WTC11 (cell line): ENCODE measurements around the gene BAG3. TPM values are rescaled to one million over a fixed set of nuclear protein-coding genes. Genes with fewer than 3 reads are reported as not detected.

Experiments
- ATAC-seq: fragments of 200-7000 bp; cut with Tn5 transposase; 2 replicates; pipeline ENCODE4 v1.10.0; 2021; ENCODE audit warnings: mild to moderate bottlenecking, moderate library complexity
- CTCF ChIA-PET: fragments of 300-600 bp; sonication (Branson Sonifier 250); formaldehyde crosslinking; loops from one replicate; lab custom pipeline; 2021; ENCODE audit warnings: antibody characterized with exemption; lab: Charles Lee
- POLR2A ChIA-PET: fragments of 350-600 bp; sonication (Branson Sonifier 250); formaldehyde crosslinking; loops from one replicate; lab custom pipeline; 2021; ENCODE audit warnings: antibody characterized with exemption; lab: Charles Lee
- DNase-seq: peaks from one replicate; pipeline ENCODE4 v3.0.0; 2021; ENCODE audit warnings: low spot score
- H3K27ac Mint-ChIP-seq: 2 replicates; pipeline ENCODE4 v1.8.0; 2021; ENCODE audit warnings: mixed read lengths
- H3K27me3 Mint-ChIP-seq: 2 replicates; pipeline ENCODE4 v1.8.0; 2021; ENCODE audit warnings: low read depth, mild to moderate bottlenecking, moderate library complexity, mixed read lengths
- H3K36me3 Mint-ChIP-seq: 2 replicates; pipeline ENCODE4 v1.8.0; 2021; ENCODE audit warnings: mixed read lengths
- H3K4me1 Mint-ChIP-seq: 2 replicates; pipeline ENCODE4 v1.8.0; 2022; ENCODE audit warnings: mixed read lengths
- H3K4me3 Mint-ChIP-seq: 2 replicates; pipeline ENCODE4 v1.8.0; 2021; ENCODE audit warnings: mild to moderate bottlenecking, moderate library complexity, mixed read lengths
- H3K9me3 Mint-ChIP-seq: 2 replicates; pipeline ENCODE4 v1.8.0; 2021; ENCODE audit warnings: mixed read lengths
- ATF1 ChIP-seq: sonication (generic); formaldehyde crosslinking; IDR thresholded peaks from 2 replicates; pipeline ENCODE4 v1.8.1; 2023; ENCODE audit warnings: mild to moderate bottlenecking, moderate library complexity, missing genetic modification reagents
- CBFB ChIP-seq: sonication (generic); formaldehyde crosslinking; IDR thresholded peaks from 2 replicates; pipeline ENCODE4 v1.8.1; 2022; ENCODE audit warnings: mild to moderate bottlenecking, low read depth, missing genetic modification reagents
- E2F5 ChIP-seq: sonication (generic); formaldehyde crosslinking; IDR thresholded peaks from 2 replicates; pipeline ENCODE4 v1.8.1; 2022; ENCODE audit warnings: mild to moderate bottlenecking, moderate library complexity, missing genetic modification reagents
- ELF4 ChIP-seq: sonication (generic); formaldehyde crosslinking; IDR thresholded peaks from 2 replicates; pipeline ENCODE4 v1.8.1; 2022; ENCODE audit warnings: low read depth, mild to moderate bottlenecking, moderate library complexity, missing genetic modification reagents
- ERG ChIP-seq: fragments of 250-450 bp; sonication (Bioruptor Pico); IDR thresholded peaks from 2 replicates; pipeline ENCODE4 v1.8.0; 2021; ENCODE audit warnings: mild to moderate bottlenecking
- ESRRA ChIP-seq: sonication (generic); formaldehyde crosslinking; IDR thresholded peaks from 2 replicates; pipeline ENCODE4 v1.8.1; 2022; ENCODE audit warnings: mild to moderate bottlenecking, missing genetic modification reagents, borderline replicate concordance
- ETV6 ChIP-seq: sonication (generic); formaldehyde crosslinking; IDR thresholded peaks from 2 replicates; pipeline ENCODE4 v1.8.1; 2022; ENCODE audit warnings: mild to moderate bottlenecking, missing genetic modification reagents
- FOXJ3 ChIP-seq: sonication (generic); formaldehyde crosslinking; IDR thresholded peaks from 2 replicates; pipeline ENCODE4 v1.9.0; 2021; ENCODE audit warnings: missing genetic modification reagents, mild to moderate bottlenecking, borderline replicate concordance
- GTF2I ChIP-seq: fragments of 250-450 bp; sonication (Bioruptor Pico); conservative IDR thresholded peaks from 2 replicates; pipeline ENCODE4 v1.4.0; 2021; ENCODE audit warnings: mild to moderate bottlenecking
- HMGXB4 ChIP-seq: sonication (generic); formaldehyde crosslinking; IDR thresholded peaks from 2 replicates; pipeline ENCODE4 v1.8.1; 2023; ENCODE audit warnings: mild to moderate bottlenecking, moderate library complexity, missing genetic modification reagents
- IRF1 ChIP-seq: sonication (generic); formaldehyde crosslinking; IDR thresholded peaks from 2 replicates; pipeline ENCODE4 v1.8.0; 2023; ENCODE audit warnings: missing genetic modification reagents
- IRF2 ChIP-seq: sonication (generic); formaldehyde crosslinking; IDR thresholded peaks from 2 replicates; pipeline ENCODE4 v1.8.0; 2022; ENCODE audit warnings: low read depth, missing genetic modification reagents, borderline replicate concordance
- KAT7 ChIP-seq: sonication (generic); formaldehyde crosslinking; IDR thresholded peaks from 2 replicates; pipeline ENCODE4 v1.8.1; 2023; ENCODE audit warnings: missing genetic modification reagents, mild to moderate bottlenecking, borderline replicate concordance
- MXD4 ChIP-seq: fragments of 250-450 bp; sonication (Bioruptor Pico); IDR thresholded peaks from 2 replicates; pipeline ENCODE4 v1.8.0; 2021; ENCODE audit warnings: mild to moderate bottlenecking, moderate library complexity, borderline replicate concordance
- NFE2L1 ChIP-seq: sonication (generic); formaldehyde crosslinking; IDR thresholded peaks from 2 replicates; pipeline ENCODE4 v1.8.1; 2023; ENCODE audit warnings: missing genetic modification reagents
- NR2C2 ChIP-seq: sonication (generic); formaldehyde crosslinking; IDR thresholded peaks from 2 replicates; pipeline ENCODE4 v1.8.0; 2022; ENCODE audit warnings: mild to moderate bottlenecking, missing genetic modification reagents
- PREB ChIP-seq: sonication (generic); formaldehyde crosslinking; IDR thresholded peaks from 2 replicates; pipeline ENCODE4 v1.8.1; 2022; ENCODE audit warnings: mild to moderate bottlenecking, missing genetic modification reagents, moderate library complexity, borderline replicate concordance
- SMAD4 ChIP-seq: sonication (generic); formaldehyde crosslinking; IDR thresholded peaks from 2 replicates; pipeline ENCODE4 v1.8.0; 2022; ENCODE audit warnings: mild to moderate bottlenecking, missing genetic modification reagents
- SP1 ChIP-seq: sonication (generic); formaldehyde crosslinking; conservative IDR thresholded peaks from 2 replicates; pipeline ENCODE4 v1.8.1; 2022; ENCODE audit warnings: missing genetic modification reagents
- TCF7 ChIP-seq: sonication (generic); formaldehyde crosslinking; IDR thresholded peaks from 2 replicates; pipeline ENCODE4 v1.8.0; 2022; ENCODE audit warnings: mild to moderate bottlenecking, low read depth, missing genetic modification reagents, moderate library complexity
- TEAD4 ChIP-seq: sonication (generic); formaldehyde crosslinking; IDR thresholded peaks from 2 replicates; pipeline ENCODE4 v1.8.0; 2022; ENCODE audit warnings: mild to moderate bottlenecking, missing genetic modification reagents
- TP53 ChIP-seq: sonication (generic); formaldehyde crosslinking; IDR thresholded peaks from 2 replicates; pipeline ENCODE4 v1.8.1; 2023; ENCODE audit warnings: mild to moderate bottlenecking, missing genetic modification reagents
- USF1 ChIP-seq: sonication (generic); formaldehyde crosslinking; IDR thresholded peaks from 2 replicates; pipeline ENCODE4 v1.8.0; 2022; ENCODE audit warnings: mild to moderate bottlenecking, missing genetic modification reagents
- ZBTB21 ChIP-seq: sonication (generic); formaldehyde crosslinking; IDR thresholded peaks from 2 replicates; pipeline ENCODE4 v1.8.1; 2023; ENCODE audit warnings: mild to moderate bottlenecking, missing genetic modification reagents, borderline replicate concordance
- ZNF232 ChIP-seq: sonication (generic); formaldehyde crosslinking; IDR thresholded peaks from 2 replicates; pipeline ENCODE4 v1.8.0; 2022; ENCODE audit warnings: mild to moderate bottlenecking, missing genetic modification reagents
- ZNF263 ChIP-seq: sonication (generic); formaldehyde crosslinking; IDR thresholded peaks from 2 replicates; pipeline ENCODE4 v1.8.1; 2022; ENCODE audit warnings: low read depth, mild to moderate bottlenecking, moderate library complexity, missing genetic modification reagents
- ZNF281 ChIP-seq: sonication (generic); formaldehyde crosslinking; IDR thresholded peaks from 2 replicates; pipeline ENCODE4 v1.8.0; 2023; ENCODE audit warnings: mild to moderate bottlenecking, missing genetic modification reagents
- ZNF396 ChIP-seq: fragments of 250-450 bp; sonication (Bioruptor Pico); IDR thresholded peaks from 2 replicates; pipeline ENCODE4 v1.8.0; 2021; ENCODE audit warnings: mild to moderate bottlenecking, moderate library complexity, borderline replicate concordance
- ZNF423 ChIP-seq: fragments of 250-450 bp; sonication (Bioruptor Pico); IDR thresholded peaks from 2 replicates; pipeline ENCODE4 v2.1.2; 2022; ENCODE audit warnings: mild to moderate bottlenecking, moderate library complexity
- ZNF671 ChIP-seq: fragments of 250-450 bp; sonication (Bioruptor Pico); IDR thresholded peaks from 2 replicates; pipeline ENCODE4 v1.8.0; 2021; ENCODE audit warnings: mild to moderate bottlenecking
- total RNA-seq: library from RNA; stranded (reverse); gene quantifications from 3 replicates; pipeline ENCODE4 v1.2.3, GENCODE V29; 2021

Gene BAG3
- total RNA-seq, 1 experiment from 2014 or later, result 15.7 TPM

GRCh38 chr10:119686465-119687191 is 35.4 kb downstream of the BAG3 start:
- DNase-seq, result peak; percentile 77
- peak overlapping the region; percentile 100 for H3K27ac Mint-ChIP-seq
- H3K27me3 Mint-ChIP-seq, result no peaks in the 10 kb centered on the region
- H3K36me3 Mint-ChIP-seq, result no peaks in the 10 kb centered on the region; the same call in 1 of the 2 replicates
- peaks cover 28% of the 10 kb centered on the region for H3K4me1 Mint-ChIP-seq
- ATAC-seq, result peak; percentile 29
- ChIA-PET POLR2A (interaction anchor here (0.6 to 2.9 kb wide), 11 partner anchors 15 to 173 kb away, joined by 3 to 49 read pairs (median 4); partner anchors contain the start of genes BAG3 and INPP5F), CTCF (interaction anchor here (0.7 to 4.3 kb wide), 47 partner anchors 11 to 487 kb away, joined by 3 to 75 read pairs (median 5); partner anchors contain the start of genes BAG3, GRK5, INPP5F and MCMBP)
- H3K9me3 Mint-ChIP-seq, result peaks cover 4% of the 10 kb centered on the region; the same call in 1 of the 2 replicates
- H3K4me3 Mint-ChIP-seq, result peak overlapping the region; percentile 82
- TF ChIP-seq ZNF396 (CRISPR knock-in tag), result no peak
- TF ChIP-seq E2F5 (CRISPR knock-in tag), result no peak
- no peak for TF ChIP-seq ZNF423
- no peak for TF ChIP-seq USF1 (CRISPR knock-in tag)
- no peak for TF ChIP-seq IRF1 (CRISPR knock-in tag)
- no peak for TF ChIP-seq NFE2L1 (CRISPR knock-in tag)
- no peak for TF ChIP-seq ERG
- no peak for TF ChIP-seq FOXJ3 (CRISPR knock-in tag)
- TF ChIP-seq TEAD4 (CRISPR knock-in tag), result no peak
- no peak for TF ChIP-seq ZNF671 (CRISPR knock-in tag)
- TF ChIP-seq ZNF232 (CRISPR knock-in tag), result no peak
- TF ChIP-seq ZBTB21 (CRISPR knock-in tag), result no peak
- no peak for TF ChIP-seq ELF4
- TF ChIP-seq PREB, result no peak
- TF ChIP-seq IRF2 (CRISPR knock-in tag), result no peak
- no peak for TF ChIP-seq SMAD4 (CRISPR knock-in tag)
- no peak for TF ChIP-seq ETV6 (CRISPR knock-in tag)
- peak; percentile 84; the same call in 1 of the 2 replicates for TF ChIP-seq GTF2I (CRISPR knock-in tag)
- TF ChIP-seq KAT7 (CRISPR knock-in tag), result no peak
- no peak for TF ChIP-seq ZNF281 (CRISPR knock-in tag)
- no peak for TF ChIP-seq ATF1 (CRISPR knock-in tag)
- no peak for TF ChIP-seq NR2C2 (CRISPR knock-in tag)
- TF ChIP-seq CBFB (CRISPR knock-in tag), result no peak
- no peak for TF ChIP-seq TCF7 (CRISPR knock-in tag)
- TF ChIP-seq ESRRA (CRISPR knock-in tag), result no peak
- no peak for TF ChIP-seq ZNF263 (CRISPR knock-in tag)
- TF ChIP-seq SP1 (CRISPR knock-in tag), result peak; percentile 45; the same call in 1 of the 2 replicates
- no peak for TF ChIP-seq MXD4 (CRISPR knock-in tag)
- TF ChIP-seq HMGXB4, result no peak
- no peak for TF ChIP-seq TP53 (CRISPR knock-in tag)
